ENCODE measurements around the gene DCBLD1. TPM values are rescaled to one million over a fixed set of nuclear protein-coding genes. Genes with fewer than 3 reads are reported as not detected.

DCBLD1 gene
- total and polyA plus RNA-seq, 2 experiments from 2014 or later, result 25.1 to 38.4 TPM

DNA sequence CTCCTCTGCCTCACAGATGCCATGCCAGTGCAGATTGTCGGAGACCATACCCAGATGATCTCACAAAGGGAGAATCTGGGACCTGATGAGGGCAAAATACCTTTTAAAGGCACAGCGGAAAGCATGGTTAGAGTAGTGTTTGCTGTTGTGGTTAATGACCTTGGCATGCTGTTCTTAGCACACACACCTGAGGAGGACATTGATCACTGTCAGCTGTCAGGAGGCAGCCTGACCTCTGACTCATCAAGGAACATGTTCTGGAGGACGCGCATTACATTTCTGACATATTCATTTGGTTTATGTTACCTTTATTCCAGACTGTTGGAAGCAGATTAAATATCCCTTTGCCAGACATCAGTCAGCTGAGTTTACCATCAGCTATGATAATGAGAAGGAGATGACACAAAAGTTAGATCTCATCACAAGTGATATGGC is 62.7 kb downstream of the DCBLD1 start:
- H3K79me2 ChIP-seq (ENCODE audit: insufficient read depth), result 0 out of 2 replicates have a peak, but pooled peaks cover 8% of the 10 kb centered on the region
- H3K27ac ChIP-seq, result no peak overlapping the region
- H3K4me2 ChIP-seq (ENCODE audit: unreplicated experiment), result no peak overlapping the region
- H3K27me3 ChIP-seq (replicated peaks; ENCODE audit: insufficient read depth), result no peaks in the 10 kb centered on the region
- peaks cover 43% of the 10 kb centered on the region for H3K36me3 ChIP-seq (ENCODE audit: low read depth)
- H3F3A ChIP-seq (ENCODE audit: insufficient read depth), result peaks cover 9% of the 10 kb centered on the region; the same call in 1 of the 2 replicates
- no peak for TF ChIP-seq EZH2phosphoT487 (IDR thresholded peaks at IDR 0.05; ENCODE audit: insufficient read depth, low read depth)
- TF ChIP-seq EZH2 (IDR thresholded peaks at IDR 0.05; ENCODE audit: insufficient read depth, poor library complexity, severe bottlenecking), result no peak
- 70 to 82% methylated on average over 4 of the region's 4 CpGs for WGBS, 2 experiments (ENCODE audit: low coverage in 1 of 2, low lambda C conversion rate in 2 of 2, missing lambda C conversion rate in 2 of 2)
- no peak overlapping the region for H2AFZ ChIP-seq
- H3K9me3 ChIP-seq (ENCODE audit: low read depth), result no peaks in the 10 kb centered on the region
- H3K4me1 ChIP-seq (ENCODE audit: insufficient read depth), result peaks cover 12% of the 10 kb centered on the region
- no peaks in the 10 kb centered on the region for H3K9me2 ChIP-seq (ENCODE audit: insufficient read depth)
- H4K20me1 ChIP-seq (ENCODE audit: insufficient read depth), result no peaks in the 10 kb centered on the region
- H3K4me3 ChIP-seq, result no peak overlapping the region
- no peak for DNase-seq
- H3K9ac ChIP-seq, result no peak overlapping the region
- in situ Hi-C loops (cut with MboI), result no loop called here

- H4K20me1 ChIP-seq (ENCODE audit: insufficient read depth), result no peaks in the 10 kb centered on the region
- H2AFZ ChIP-seq, result no peak overlapping the region
- peaks cover 12% of the 10 kb centered on the region for H3K4me1 ChIP-seq (ENCODE audit: insufficient read depth)
- H3K9me2 ChIP-seq (ENCODE audit: insufficient read depth), result no peaks in the 10 kb centered on the region
- H3F3A ChIP-seq (ENCODE audit: insufficient read depth), result peaks cover 9% of the 10 kb centered on the region; the same call in 1 of the 2 replicates
- H3K27ac ChIP-seq, result no peak overlapping the region
- H3K4me3 ChIP-seq, result no peak overlapping the region
- TF ChIP-seq EZH2phosphoT487 (IDR thresholded peaks at IDR 0.05; ENCODE audit: insufficient read depth, low read depth), result no peak
- TF ChIP-seq EZH2 (IDR thresholded peaks at IDR 0.05; ENCODE audit: insufficient read depth, poor library complexity, severe bottlenecking), result no peak
- 0 out of 2 replicates have a peak, but pooled peaks cover 12% of the 10 kb centered on the region for H3K79me2 ChIP-seq (ENCODE audit: insufficient read depth)
- 88 to 90% methylated on average over 5 of the region's 5 CpGs for WGBS, 2 experiments (ENCODE audit: low coverage in 1 of 2, low lambda C conversion rate in 2 of 2, missing lambda C conversion rate in 2 of 2)
- no peaks in the 10 kb centered on the region for H3K9me3 ChIP-seq (ENCODE audit: low read depth)
- H3K4me2 ChIP-seq (ENCODE audit: unreplicated experiment), result no peak overlapping the region
- no peaks in the 10 kb centered on the region for H3K27me3 ChIP-seq (replicated peaks; ENCODE audit: insufficient read depth)
- peaks cover 28% of the 10 kb centered on the region for H3K36me3 ChIP-seq (ENCODE audit: low read depth)
- no peak for DNase-seq
- no peak overlapping the region for H3K9ac ChIP-seq
- in situ Hi-C loops (cut with MboI), result no loop called here
Observed at GRCh38 chr6:117546674-117547073, 64.2 kb downstream of the DCBLD1 start.

DNA sequence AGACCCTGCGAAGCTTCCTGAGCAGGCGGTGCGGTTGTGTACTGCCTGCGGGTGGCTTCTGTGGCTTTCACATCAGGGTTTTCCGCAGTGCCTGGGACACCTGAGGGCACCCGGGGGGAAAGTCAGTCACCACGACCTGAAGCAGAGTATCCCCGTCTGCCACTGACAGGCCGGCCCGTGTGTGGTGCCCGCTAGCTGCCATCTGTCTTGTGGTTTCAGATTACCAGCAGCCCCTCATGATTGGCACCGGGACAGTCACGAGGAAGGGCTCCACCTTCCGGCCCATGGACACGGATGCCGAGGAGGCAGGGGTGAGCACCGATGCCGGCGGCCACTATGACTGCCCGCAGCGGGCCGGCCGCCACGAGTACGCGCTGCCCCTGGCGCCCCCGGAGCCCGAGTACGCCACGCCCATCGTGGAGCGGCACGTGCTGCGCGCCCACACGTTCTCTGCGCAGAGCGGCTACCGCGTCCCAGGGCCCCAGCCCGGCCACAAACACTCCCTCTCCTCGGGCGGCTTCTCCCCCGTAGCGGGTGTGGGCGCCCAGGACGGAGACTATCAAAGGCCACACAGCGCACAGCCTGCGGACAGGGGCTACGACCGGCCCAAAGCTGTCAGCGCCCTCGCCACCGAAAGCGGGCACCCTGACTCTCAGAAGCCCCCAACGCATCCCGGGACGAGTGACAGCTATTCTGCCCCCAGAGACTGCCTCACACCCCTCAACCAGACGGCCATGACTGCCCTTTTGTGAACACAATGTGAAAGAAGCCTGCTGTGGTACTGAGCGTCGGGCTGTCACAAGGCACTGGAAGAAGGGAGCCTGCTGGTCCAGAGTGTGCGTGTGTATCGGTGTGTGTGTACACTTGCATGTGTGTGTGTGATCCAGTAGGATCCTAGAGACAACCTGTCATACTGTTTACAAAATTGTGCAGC is 65.5 kb downstream of the DCBLD1 start:
- peaks cover 12% of the 10 kb centered on the region for H3K4me1 ChIP-seq (ENCODE audit: insufficient read depth)
- 70 to 71% methylated on average over 42 to 64 of the region's 64 CpGs for WGBS, 2 experiments (ENCODE audit: low coverage in 1 of 2, low lambda C conversion rate in 2 of 2, missing lambda C conversion rate in 2 of 2)
- no peak overlapping the region for H2AFZ ChIP-seq
- no peak overlapping the region for H3K4me3 ChIP-seq
- no peaks in the 10 kb centered on the region for H4K20me1 ChIP-seq (ENCODE audit: insufficient read depth)
- peaks cover 9% of the 10 kb centered on the region; the same call in 1 of the 2 replicates for H3F3A ChIP-seq (ENCODE audit: insufficient read depth)
- no peaks in the 10 kb centered on the region for H3K9me2 ChIP-seq (ENCODE audit: insufficient read depth)
- H3K9me3 ChIP-seq (ENCODE audit: low read depth), result no peaks in the 10 kb centered on the region
- 0 out of 2 replicates have a peak, but pooled peaks cover 12% of the 10 kb centered on the region for H3K79me2 ChIP-seq (ENCODE audit: insufficient read depth)
- H3K27ac ChIP-seq, result no peak overlapping the region
- in situ Hi-C loops (cut with MboI), result no loop called here
- DNase-seq, result no peak
- H3K9ac ChIP-seq, result no peak overlapping the region
- peaks cover 26% of the 10 kb centered on the region for H3K36me3 ChIP-seq (ENCODE audit: low read depth)
- H3K27me3 ChIP-seq (replicated peaks; ENCODE audit: insufficient read depth), result no peaks in the 10 kb centered on the region
- TF ChIP-seq EZH2 (IDR thresholded peaks at IDR 0.05; ENCODE audit: insufficient read depth, poor library complexity, severe bottlenecking) (no peak), EZH2phosphoT487 (IDR thresholded peaks at IDR 0.05; ENCODE audit: insufficient read depth, low read depth) (no peak)
- no peak overlapping the region for H3K4me2 ChIP-seq (ENCODE audit: unreplicated experiment)

DNA sequence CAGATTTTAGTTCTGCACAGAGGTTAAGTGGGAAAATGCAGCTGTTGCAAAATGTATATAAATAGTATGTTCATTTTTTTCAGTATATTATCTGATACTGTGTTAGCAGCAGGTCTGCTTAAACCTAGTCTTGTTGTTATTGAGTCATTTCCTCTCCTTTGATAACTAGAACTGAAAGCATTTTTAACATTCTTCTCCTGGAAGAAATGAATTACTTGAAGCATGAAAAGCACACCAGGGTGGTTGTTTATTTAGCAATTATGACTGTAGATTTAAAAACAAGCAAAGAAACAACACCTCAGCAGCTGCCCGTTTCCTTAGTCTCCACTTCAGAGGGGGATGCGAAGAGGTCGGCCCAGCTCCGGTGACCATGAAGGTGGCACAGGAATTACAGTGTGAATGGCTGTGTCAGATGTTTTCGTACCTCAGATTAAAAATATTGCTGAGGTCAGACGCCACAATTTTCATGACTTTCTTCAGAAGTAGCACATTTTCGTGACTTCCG is 66.4 kb downstream of the DCBLD1 start:
- Histone ChIP-seq H3K4me3 (no peak overlapping the region), H3K27ac (peak overlapping the region; percentile 19), H3K27me3 (replicated peaks; ENCODE audit: insufficient read depth) (no peaks in the 10 kb centered on the region), H3K36me3 (ENCODE audit: low read depth) (peaks cover 20% of the 10 kb centered on the region), H3K79me2 (ENCODE audit: insufficient read depth) (0 out of 2 replicates have a peak, but pooled peaks cover 12% of the 10 kb centered on the region), H4K20me1 (ENCODE audit: insufficient read depth) (no peaks in the 10 kb centered on the region), H3F3A (ENCODE audit: insufficient read depth) (peaks cover 10% of the 10 kb centered on the region), H3K9me3 (ENCODE audit: low read depth) (no peaks in the 10 kb centered on the region), H3K9me2 (ENCODE audit: insufficient read depth) (no peaks in the 10 kb centered on the region), H3K4me1 (ENCODE audit: insufficient read depth) (peaks cover 12% of the 10 kb centered on the region), H3K4me2 (ENCODE audit: unreplicated experiment) (peak overlapping the region; percentile 62), H2AFZ (no peak overlapping the region), H3K9ac (no peak overlapping the region)
- WGBS, 2 experiments (ENCODE audit: low coverage in 1 of 2, low lambda C conversion rate in 2 of 2, missing lambda C conversion rate in 2 of 2), result 82 to 87% methylated on average over 8 of the region's 8 CpGs
- TF ChIP-seq EZH2 (IDR thresholded peaks at IDR 0.05; ENCODE audit: insufficient read depth, poor library complexity, severe bottlenecking) (no peak), EZH2phosphoT487 (IDR thresholded peaks at IDR 0.05; ENCODE audit: insufficient read depth, low read depth) (no peak)
- DNase-seq, result peak; percentile 42
- in situ Hi-C loops (cut with MboI), result no loop called here

Data from GM23248 (cell line).